Activated CD8-positive, alpha-beta memory T cell treated with anti-CD3 and anti-CD28 coated beads for 48 hours (primary cell): ENCODE results near the gene PAFAH1B2.

Source experiments
- DNase-seq, 3 experiments: peaks; one replicate each; pipeline ENCODE4 v3.0.0-alpha.2; 2020; ENCODE audit warnings: low read depth in 2 of 3, low spot score in 2 of 3

PAFAH1B2 gene

GRCh38 chr11:117187799-117188481, 43.9 kb downstream of the PAFAH1B2 start:
- DNase-seq = no peak

GRCh38 chr11:117188620-117189081, 44.6 kb downstream of the PAFAH1B2 start:
- DNase-seq = no peak

GRCh38 chr11:117189191-117189940, 45.3 kb downstream of the PAFAH1B2 start:
- no peak for DNase-seq

- no peak for DNase-seq
These were observed 46.0 kb downstream of the PAFAH1B2 start for GRCh38 chr11:117189941-117190544.

- DNase-seq = no peak
These were observed 47.8 kb downstream of the PAFAH1B2 start for GRCh38 chr11:117191680-117192400.

GRCh38 chr11:117192401-117192875, 48.4 kb downstream of the PAFAH1B2 start:
- DNase-seq = no peak

- no peak for DNase-seq
These were observed 49.3 kb downstream of the PAFAH1B2 start for GRCh38 chr11:117193130-117194020.

- no peak for DNase-seq
These were observed 50.2 kb downstream of the PAFAH1B2 start for GRCh38 chr11:117194267-117194666.

- DNase-seq = no peak
These were observed 51.2 kb downstream of the PAFAH1B2 start for GRCh38 chr11:117195258-117195657.

GRCh38 chr11:117195761-117196160, 51.7 kb downstream of the PAFAH1B2 start:
- no peak for DNase-seq

- no peak for DNase-seq
These were observed 52.9 kb downstream of the PAFAH1B2 start for GRCh38 chr11:117197006-117197405.

- DNase-seq = no peak
These were observed 53.7 kb downstream of the PAFAH1B2 start for GRCh38 chr11:117197516-117198456.

- DNase-seq = no peak
These were observed 54.5 kb downstream of the PAFAH1B2 start for GRCh38 chr11:117198613-117199012.

- DNase-seq = no peak
These were observed 55.2 kb downstream of the PAFAH1B2 start, which contains the start of gene TAGLN for GRCh38 chr11:117199053-117199915. TSS of gene TAGLN (plus strand) at chr11:117199370. CDS start at chr11:117203014, 3,644 bp downstream.

- DNase-seq = no peak
These were observed 56.1 kb downstream of the PAFAH1B2 start for GRCh38 chr11:117199916-117200812.

- no peak for DNase-seq
These were observed 56.9 kb downstream of the PAFAH1B2 start for GRCh38 chr11:117200813-117201657.
